ENCODE data around the gene PTAR1. TPM values are rescaled to one million over a fixed set of nuclear protein-coding genes. Genes with fewer than 3 reads are reported as not detected.
A peak's percentile ranks its signal among the peaks of the same experiment; 100 is the strongest.

The PTAR1 gene
- total and polyA plus RNA-seq, 7 experiments from 2014 or later: 11.1 to 82.4 (median 60.2) TPM

GRCh38 chr9:69683927-69684326 lies 75.9 kb downstream of the PTAR1 start:
- no peak for ATAC-seq
- no peaks in the 10 kb centered on the region for H3K36me3 Mint-ChIP-seq
- H3K36me3 ChIP-seq (ENCODE audit: control insufficient read depth in 2 of 3, insufficient read depth in 3 of 3, low read length in 3 of 3): no peaks in the 10 kb centered on the region
- no peaks in the 10 kb centered on the region for H3K4me1 Mint-ChIP-seq
- no peaks in the 10 kb centered on the region for H3K9me3 ChIP-seq (ENCODE audit: control insufficient read depth in 2 of 3, low read length in 3 of 3)
- CTCF ChIA-PET: no interaction called here
- H3K9me3 Mint-ChIP-seq: no peaks in the 10 kb centered on the region
- H3K27me3 ChIP-seq (ENCODE audit: control insufficient read depth in 2 of 2, insufficient read depth in 2 of 2, low read length in 2 of 2): no peaks in the 10 kb centered on the region
- no peak overlapping the region for H3K4me3 ChIP-seq (ENCODE audit: low read length)
- no peak overlapping the region for H3K4me3 Mint-ChIP-seq
- intact Hi-C loops (cut with micrococcal nuclease): no loop called here
- H3K4me1 ChIP-seq (ENCODE audit: control insufficient read depth in 2 of 2, insufficient read depth in 2 of 2, low read length in 2 of 2): no peaks in the 10 kb centered on the region
- DNase-seq: no peak
- H3K27ac Mint-ChIP-seq: no peak overlapping the region
- H3K27ac ChIP-seq (ENCODE audit: low read depth, low read length): no peak overlapping the region
- POLR2A ChIA-PET: interaction anchor here (0.6 kb wide), 1 partner anchor 11 kb away, joined by 3 read pairs; no protein-coding TSS in a partner anchor
- H3K27me3 Mint-ChIP-seq: peaks cover under 1 to 14% (median 9%) of the 10 kb centered on the region in 5 donors

- H3K4me3 Mint-ChIP-seq: no peak overlapping the region
- Histone ChIP-seq H3K27me3 (ENCODE audit: control insufficient read depth in 2 of 2, insufficient read depth in 2 of 2, low read length in 2 of 2) (no peaks in the 10 kb centered on the region), H3K27ac (ENCODE audit: low read depth, low read length) (no peak overlapping the region), H3K36me3 (ENCODE audit: control insufficient read depth in 2 of 3, insufficient read depth in 3 of 3, low read length in 3 of 3) (no peaks in the 10 kb centered on the region), H3K4me1 (ENCODE audit: control insufficient read depth in 2 of 2, insufficient read depth in 2 of 2, low read length in 2 of 2) (no peaks in the 10 kb centered on the region), H3K9me3 (ENCODE audit: control insufficient read depth in 2 of 3, low read length in 3 of 3) (no peaks in the 10 kb centered on the region), H3K4me3 (ENCODE audit: low read length) (no peak overlapping the region)
- ChIA-PET CTCF (no interaction called here), POLR2A (no interaction called here)
- ATAC-seq: no peak
- no peaks in the 10 kb centered on the region for H3K9me3 Mint-ChIP-seq
- intact Hi-C loops (cut with micrococcal nuclease): loop anchor here in 1 of 2 donors (10.0 kb wide), 1 partner anchor 254 kb away; no protein-coding TSS in a partner anchor
- H3K4me1 Mint-ChIP-seq: peaks cover 0 to 15% (median 13%) of the 10 kb centered on the region in 7 donors
- DNase-seq: no peak
- no peaks in the 10 kb centered on the region for H3K36me3 Mint-ChIP-seq
- H3K27me3 Mint-ChIP-seq: peaks cover 0 to 26% (median 6%) of the 10 kb centered on the region in 5 donors
- no peak overlapping the region for H3K27ac Mint-ChIP-seq
Observed at GRCh38 chr9:69678843-69679538, 80.8 kb downstream of the PTAR1 start.

GRCh38 chr9:69677931-69678330 lies 81.9 kb downstream of the PTAR1 start:
- H3K27me3 Mint-ChIP-seq: peaks cover 0 to 29% (median 5%) of the 10 kb centered on the region in 5 donors

GRCh38 chr9:69675563-69675962 lies 84.2 kb downstream of the PTAR1 start:
- intact Hi-C loops (cut with micrococcal nuclease): loop anchor here in 1 of 2 donors (10.0 kb wide), 1 partner anchor 251 kb away; no protein-coding TSS in a partner anchor
- peaks cover 5 to 6% of the 10 kb centered on the region in 2 donors for H3K4me1 ChIP-seq (ENCODE audit: control insufficient read depth in 2 of 2, insufficient read depth in 2 of 2, low read length in 2 of 2)
- Mint-ChIP-seq H3K9me3 (no peaks in the 10 kb centered on the region), H3K4me3 (no peak overlapping the region), H3K27me3 (peaks cover 0 to 45% (median 14%) of the 10 kb centered on the region in 5 donors), H3K36me3 (no peaks in the 10 kb centered on the region), H3K27ac (no peak overlapping the region), H3K4me1 (peaks cover 0 to 33% (median 28%) of the 10 kb centered on the region in 7 donors)
- H3K27me3 ChIP-seq (ENCODE audit: control insufficient read depth in 2 of 2, insufficient read depth in 2 of 2, low read length in 2 of 2): no peaks in the 10 kb centered on the region
- H3K4me3 ChIP-seq (ENCODE audit: low read length): no peak overlapping the region
- no peak for ATAC-seq
- H3K9me3 ChIP-seq (ENCODE audit: control insufficient read depth in 2 of 3, low read length in 3 of 3): no peaks in the 10 kb centered on the region
- ChIA-PET CTCF (no interaction called here), POLR2A (no interaction called here)
- H3K36me3 ChIP-seq (ENCODE audit: control insufficient read depth in 2 of 3, insufficient read depth in 3 of 3, low read length in 3 of 3): no peaks in the 10 kb centered on the region
- no peak for DNase-seq
- H3K27ac ChIP-seq (ENCODE audit: low read depth, low read length): no peak overlapping the region

More at GRCh38 chr9:69677931-69678330, 81.9 kb downstream of the PTAR1 start:
- Mint-ChIP-seq H3K36me3 (no peaks in the 10 kb centered on the region), H3K9me3 (no peaks in the 10 kb centered on the region), H3K4me1 (peaks cover 0 to 25% (median 19%) of the 10 kb centered on the region in 7 donors), H3K4me3 (no peak overlapping the region), H3K27ac (no peak overlapping the region)
- ATAC-seq (no peak), DNase-seq (no peak)
- H3K4me1 ChIP-seq (ENCODE audit: control insufficient read depth in 2 of 2, insufficient read depth in 2 of 2, low read length in 2 of 2): peaks cover 5% of the 10 kb centered on the region in 2 donors
- H3K27ac ChIP-seq (ENCODE audit: low read depth, low read length): no peak overlapping the region
- H3K27me3 ChIP-seq (ENCODE audit: control insufficient read depth in 2 of 2, insufficient read depth in 2 of 2, low read length in 2 of 2): no peaks in the 10 kb centered on the region
- intact Hi-C loops (cut with micrococcal nuclease): loop anchor here in 1 of 2 donors (10.0 kb wide), 1 partner anchor 253 kb away; no protein-coding TSS in a partner anchor
- CTCF ChIA-PET: interaction anchor here (0.6 kb wide), 1 partner anchor 61 kb away, joined by 3 read pairs; no protein-coding TSS in a partner anchor
- H3K9me3 ChIP-seq (ENCODE audit: control insufficient read depth in 2 of 3, low read length in 3 of 3): no peaks in the 10 kb centered on the region
- H3K36me3 ChIP-seq (ENCODE audit: control insufficient read depth in 2 of 3, insufficient read depth in 3 of 3, low read length in 3 of 3): no peaks in the 10 kb centered on the region
- H3K4me3 ChIP-seq (ENCODE audit: low read length): no peak overlapping the region
- POLR2A ChIA-PET: no interaction called here

GRCh38 chr9:69674716-69675438 lies 84.9 kb downstream of the PTAR1 start:
- no peak for ATAC-seq
- peaks cover 0 to 35% (median 28%) of the 10 kb centered on the region in 7 donors for H3K4me1 Mint-ChIP-seq
- H3K4me1 ChIP-seq (ENCODE audit: control insufficient read depth in 2 of 2, insufficient read depth in 2 of 2, low read length in 2 of 2): peaks cover 5 to 6% of the 10 kb centered on the region in 2 donors
- H3K36me3 ChIP-seq (ENCODE audit: control insufficient read depth in 2 of 3, insufficient read depth in 3 of 3, low read length in 3 of 3): no peaks in the 10 kb centered on the region
- peaks cover 0 to 50% (median 14%) of the 10 kb centered on the region in 5 donors for H3K27me3 Mint-ChIP-seq
- ChIA-PET CTCF (no interaction called here), POLR2A (no interaction called here)
- no peaks in the 10 kb centered on the region for H3K9me3 ChIP-seq (ENCODE audit: control insufficient read depth in 2 of 3, low read length in 3 of 3)
- no peaks in the 10 kb centered on the region for H3K27me3 ChIP-seq (ENCODE audit: control insufficient read depth in 2 of 2, insufficient read depth in 2 of 2, low read length in 2 of 2)
- peak in 1 of 9 donors; percentile 8 for DNase-seq
- H3K4me3 ChIP-seq (ENCODE audit: low read length): no peak overlapping the region
- no peaks in the 10 kb centered on the region for H3K36me3 Mint-ChIP-seq
- no peaks in the 10 kb centered on the region for H3K9me3 Mint-ChIP-seq
- no peak overlapping the region for H3K27ac ChIP-seq (ENCODE audit: low read depth, low read length)
- peak overlapping the region; percentile 4 to 84 (median 48) for H3K4me3 Mint-ChIP-seq
- H3K27ac Mint-ChIP-seq: peak overlapping the region in 5 of 9 donors; percentile 6 to 73 (median 38)
- intact Hi-C loops (cut with micrococcal nuclease): loop anchor here (5.0 to 10.0 kb wide), 4 partner anchors 32 to 250 kb away; no protein-coding TSS in a partner anchor

- Mint-ChIP-seq H3K9me3 (no peaks in the 10 kb centered on the region), H3K27ac (peak overlapping the region in 6 of 9 donors; percentile 6 to 73 (median 36)), H3K4me3 (peak overlapping the region; percentile 18 to 84 (median 58)), H3K4me1 (peaks cover 0 to 35% (median 28%) of the 10 kb centered on the region in 7 donors), H3K36me3 (no peaks in the 10 kb centered on the region), H3K27me3 (peaks cover 0 to 50% (median 14%) of the 10 kb centered on the region in 5 donors)
- Histone ChIP-seq H3K36me3 (ENCODE audit: control insufficient read depth in 2 of 3, insufficient read depth in 3 of 3, low read length in 3 of 3) (no peaks in the 10 kb centered on the region), H3K4me1 (ENCODE audit: control insufficient read depth in 2 of 2, insufficient read depth in 2 of 2, low read length in 2 of 2) (peaks cover 5 to 6% of the 10 kb centered on the region in 2 donors), H3K9me3 (ENCODE audit: control insufficient read depth in 2 of 3, low read length in 3 of 3) (no peaks in the 10 kb centered on the region), H3K4me3 (ENCODE audit: low read length) (no peak overlapping the region), H3K27me3 (ENCODE audit: control insufficient read depth in 2 of 2, insufficient read depth in 2 of 2, low read length in 2 of 2) (no peaks in the 10 kb centered on the region), H3K27ac (ENCODE audit: low read depth, low read length) (no peak overlapping the region)
- ChIA-PET CTCF (interaction anchor here (0.6 to 1.4 kb wide), 3 partner anchors 9 to 203 kb away, joined by 3 to 5 read pairs (median 4); no protein-coding TSS in a partner anchor), POLR2A (no interaction called here)
- no peak for DNase-seq
- intact Hi-C loops (cut with micrococcal nuclease): loop anchor here (5.0 to 10.0 kb wide), 4 partner anchors 33 to 249 kb away; no protein-coding TSS in a partner anchor
- no peak for ATAC-seq
Observed at GRCh38 chr9:69674112-69674685, 85.6 kb downstream of the PTAR1 start.
